Trophoblast cell (in vitro differentiated cells and primary cell): ENCODE data around the gene MAP2K3.
A peak's percentile ranks its signal among the peaks of the same experiment; 100 is the strongest.

ENCODE experiments used
- DNase-seq, 2 donors: peaks; one replicate each; pipeline ENCODE4 v3.0.0-alpha.2; 2016
- H2AFZ ChIP-seq: 2 replicates; pipeline ENCODE4 v1.6.1; 2013; ENCODE audit warnings: low read length, moderate library complexity, mild to moderate bottlenecking; ENCODE audit not compliant: insufficient read depth, poor library complexity
- H2AK5ac ChIP-seq: 2 replicates; pipeline ENCODE4 v1.6.1; 2013; ENCODE audit warnings: mild to moderate bottlenecking, low read length
- H2BK120ac ChIP-seq: 2 replicates; pipeline ENCODE4 v1.6.1; 2013; ENCODE audit warnings: low read length, mild to moderate bottlenecking, moderate library complexity; ENCODE audit not compliant: insufficient read depth, poor library complexity
- H2BK12ac ChIP-seq: 2 replicates; pipeline ENCODE4 v1.6.1; 2013; ENCODE audit warnings: mild to moderate bottlenecking, low read length, moderate library complexity
- H2BK5ac ChIP-seq: 2 replicates; pipeline ENCODE4 v1.6.1; 2013; ENCODE audit warnings: low read length, low read depth, moderate library complexity, mild to moderate bottlenecking; ENCODE audit not compliant: poor library complexity
- H3K14ac ChIP-seq: 2 replicates; pipeline ENCODE4 v1.6.1; 2013; ENCODE audit warnings: mild to moderate bottlenecking, low read length
- H3K18ac ChIP-seq: 2 replicates; pipeline ENCODE4 v1.6.1; 2013; ENCODE audit warnings: mild to moderate bottlenecking, low read length
- H3K23ac ChIP-seq: 2 replicates; pipeline ENCODE4 v1.6.1; 2013; ENCODE audit warnings: low read length
- H3K27ac ChIP-seq: 2 replicates; pipeline ENCODE4 v1.5.1; 2013; ENCODE audit warnings: low read depth, mild to moderate bottlenecking, inconsistent platforms, low read length, moderate library complexity
- H3K27me3 ChIP-seq: 2 replicates; pipeline ENCODE4 v1.6.1; 2013; ENCODE audit warnings: inconsistent platforms, mild to moderate bottlenecking, low read length, moderate library complexity; ENCODE audit not compliant: insufficient read depth
- H3K36me3 ChIP-seq, 2 experiments: 1 replicate in 1 of 2; 2 replicates in 1 of 2; pipeline ENCODE4 v1.6.1; 2013; ENCODE audit warnings: low read length in 2 of 2, mild to moderate bottlenecking in 2 of 2, moderate library complexity in 1 of 2; ENCODE audit not compliant: insufficient read depth in 2 of 2, control insufficient read depth in 1 of 2
- H3K4ac ChIP-seq: 2 replicates; pipeline ENCODE4 v1.6.1; 2013; ENCODE audit warnings: low read depth, mild to moderate bottlenecking, low read length, moderate library complexity
- H3K4me1 ChIP-seq, 2 experiments: 1 replicate in 1 of 2; 2 replicates in 1 of 2; pipeline ENCODE4 v1.6.1; 2013; ENCODE audit warnings: low read length in 2 of 2, mild to moderate bottlenecking in 2 of 2, moderate library complexity in 1 of 2; ENCODE audit not compliant: insufficient read depth in 2 of 2, control insufficient read depth in 1 of 2
- H3K4me2 ChIP-seq: 2 replicates; pipeline ENCODE4 v1.6.1; 2013; ENCODE audit warnings: inconsistent platforms, mild to moderate bottlenecking, low read length, moderate library complexity
- H3K4me3 ChIP-seq: 2 replicates; pipeline ENCODE4 v1.5.1; 2013; ENCODE audit warnings: mild to moderate bottlenecking, low read depth, low read length, inconsistent platforms
- H3K79me1 ChIP-seq: one replicate; pipeline ENCODE4 v1.6.1; 2013; ENCODE audit warnings: low read length
- H3K79me2 ChIP-seq: 2 replicates; pipeline ENCODE4 v1.6.1; 2013; ENCODE audit warnings: low read length, mild to moderate bottlenecking; ENCODE audit not compliant: control insufficient read depth, insufficient read depth, poor library complexity
- H3K9ac ChIP-seq: 2 replicates; pipeline ENCODE4 v1.6.1; 2013; ENCODE audit warnings: mild to moderate bottlenecking, low read length
- H3K9me3 ChIP-seq: 2 replicates; pipeline ENCODE4 v1.6.1; 2013; ENCODE audit warnings: low read depth, mild to moderate bottlenecking, control low read depth, inconsistent platforms, low read length; ENCODE audit not compliant: insufficient read depth
- H4K12ac ChIP-seq: 2 replicates; pipeline ENCODE4 v1.6.1; 2013; ENCODE audit warnings: low read depth, mild to moderate bottlenecking, low read length, moderate library complexity
- H4K8ac ChIP-seq: 2 replicates; pipeline ENCODE4 v1.6.1; 2013; ENCODE audit warnings: low read depth, mild to moderate bottlenecking, low read length, moderate library complexity
- H4K91ac ChIP-seq: one replicate; pipeline ENCODE4 v1.6.1; 2013; ENCODE audit warnings: low read depth, mild to moderate bottlenecking, low read length, moderate library complexity
- WGBS: extraction: QIAGEN DNeasy Blood & Tissue Kit; methylation state at CpG from one replicate; pipeline ENCODE4 v1.1.7; 2013; ENCODE audit warnings: missing lambda C conversion rate; ENCODE audit not compliant: insufficient read length, insufficient coverage; ENCODE audit errors: extremely low coverage; 5-methylcytosine and 5-hydroxymethylcytosine counted together

MAP2K3 gene

GRCh38 chr17:21352221-21352980 lies 67.9 kb downstream of the MAP2K3 start:
- Histone ChIP-seq H3K14ac (no peak overlapping the region), H4K8ac (no peak overlapping the region), H3K27ac (no peak overlapping the region), H3K9me3 (peaks cover 2% of the 10 kb centered on the region), H3K18ac (no peak overlapping the region), H3K36me3 (no peaks in the 10 kb centered on the region), H2BK120ac (no peak overlapping the region), H4K91ac (no peak overlapping the region), H3K4me1 (peaks cover 0 to under 1% of the 10 kb centered on the region in 2 experiments), H4K12ac (no peak overlapping the region), H3K4me3 (no peak overlapping the region), H3K79me1 (no peaks in the 10 kb centered on the region), H3K4me2 (no peak overlapping the region), H3K9ac (no peak overlapping the region), H3K79me2 (no peaks in the 10 kb centered on the region), H2AK5ac (no peak overlapping the region), H3K27me3 (no peaks in the 10 kb centered on the region), H2BK12ac (no peak overlapping the region), H2AFZ (no peak overlapping the region), H3K4ac (no peak overlapping the region), H2BK5ac (no peak overlapping the region), H3K23ac (no peak overlapping the region)
- WGBS = no CpG with 5 or more reads among the region's 23 CpGs
- DNase-seq = no peak

GRCh38 chr17:21352981-21353265 lies 68.4 kb downstream of the MAP2K3 start:
- Histone ChIP-seq H2BK120ac (no peak overlapping the region), H3K18ac (no peak overlapping the region), H3K36me3 (no peaks in the 10 kb centered on the region), H2AFZ (no peak overlapping the region), H4K12ac (no peak overlapping the region), H3K4me1 (peaks cover 0 to 4% of the 10 kb centered on the region in 2 experiments), H2BK5ac (no peak overlapping the region), H3K14ac (no peak overlapping the region), H3K4me3 (no peak overlapping the region), H3K27ac (no peak overlapping the region), H2AK5ac (no peak overlapping the region), H3K23ac (no peak overlapping the region), H2BK12ac (no peak overlapping the region), H3K79me1 (no peaks in the 10 kb centered on the region), H3K4me2 (no peak overlapping the region), H3K79me2 (no peaks in the 10 kb centered on the region), H4K8ac (no peak overlapping the region), H3K4ac (no peak overlapping the region), H3K9ac (no peak overlapping the region), H3K27me3 (no peaks in the 10 kb centered on the region), H3K9me3 (peaks cover 2% of the 10 kb centered on the region), H4K91ac (no peak overlapping the region)
- no CpG with 5 or more reads among the region's 8 CpGs for WGBS
- no peak for DNase-seq

GRCh38 chr17:21353326-21354010 lies 69.0 kb downstream of the MAP2K3 start:
- Histone ChIP-seq H3K14ac (no peak overlapping the region), H2BK5ac (no peak overlapping the region), H3K79me2 (no peaks in the 10 kb centered on the region), H2BK12ac (no peak overlapping the region), H3K27ac (no peak overlapping the region), H3K18ac (no peak overlapping the region), H3K27me3 (no peaks in the 10 kb centered on the region), H3K4ac (no peak overlapping the region), H3K4me2 (no peak overlapping the region), H4K8ac (no peak overlapping the region), H3K79me1 (no peaks in the 10 kb centered on the region), H3K4me3 (no peak overlapping the region), H3K23ac (no peak overlapping the region), H2AFZ (no peak overlapping the region), H4K91ac (no peak overlapping the region), H4K12ac (no peak overlapping the region), H3K9ac (no peak overlapping the region), H3K36me3 (no peaks in the 10 kb centered on the region), H2BK120ac (no peak overlapping the region), H3K9me3 (peaks cover 2% of the 10 kb centered on the region), H2AK5ac (no peak overlapping the region), H3K4me1 (peaks cover 0 to 4% of the 10 kb centered on the region in 2 experiments)
- no CpG with 5 or more reads among the region's 13 CpGs for WGBS
- peak in 1 of 2 donors; percentile 57 for DNase-seq

- Histone ChIP-seq H4K8ac (no peak overlapping the region), H3K23ac (no peak overlapping the region), H2AFZ (no peak overlapping the region), H3K18ac (no peak overlapping the region), H3K4me2 (no peak overlapping the region), H4K91ac (no peak overlapping the region), H2BK5ac (no peak overlapping the region), H3K9me3 (peaks cover 2% of the 10 kb centered on the region), H3K27me3 (no peaks in the 10 kb centered on the region), H3K4me1 (peaks cover 0 to 6% of the 10 kb centered on the region in 2 experiments), H3K4me3 (no peak overlapping the region), H3K79me1 (no peaks in the 10 kb centered on the region), H3K27ac (no peak overlapping the region), H3K4ac (no peak overlapping the region), H2BK120ac (no peak overlapping the region), H3K14ac (no peak overlapping the region), H3K79me2 (no peaks in the 10 kb centered on the region), H2AK5ac (no peak overlapping the region), H3K36me3 (no peaks in the 10 kb centered on the region), H4K12ac (no peak overlapping the region), H3K9ac (no peak overlapping the region), H2BK12ac (no peak overlapping the region)
- DNase-seq = no peak
- WGBS = no CpG with 5 or more reads among the region's 13 CpGs
These were observed 70.4 kb downstream of the MAP2K3 start for GRCh38 chr17:21354796-21355385.
